ENCODE results near the gene ADGRB3. TPM values are rescaled to one million over a fixed set of nuclear protein-coding genes. Genes with fewer than 3 reads are reported as not detected.

ADGRB3 gene
- total and polyA plus RNA-seq, 2 donors (not counting 1 experiment from before 2014, with no cell fraction given) = not detected

DNA sequence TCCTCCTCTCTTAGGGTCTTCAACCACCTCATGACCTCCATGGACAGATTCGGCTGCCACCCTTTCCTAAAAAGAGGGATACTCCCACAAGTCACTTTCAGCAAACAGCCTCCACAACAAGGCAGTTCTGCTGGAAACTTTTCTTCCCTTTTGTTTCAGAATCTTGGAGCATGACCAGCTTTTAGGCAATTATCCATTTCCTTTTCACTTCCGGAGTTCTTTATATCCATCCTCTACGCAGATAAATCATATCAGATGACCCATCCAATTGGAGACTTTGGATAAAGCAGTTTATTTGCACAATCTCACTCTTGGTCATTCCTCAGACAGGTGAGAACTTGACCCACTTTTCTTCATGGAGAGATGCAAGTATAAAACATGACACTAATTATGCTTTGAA, 763.2 kb downstream of the ADGRB3 start:
- H3K4me1 Mint-ChIP-seq = no peaks in the 10 kb centered on the region
- Histone ChIP-seq H3K4me3 (ENCODE audit: control extremely low read depth in 1 of 5, extremely low read depth in 1 of 5, insufficient read depth in 1 of 5, low read depth in 2 of 5, low read length in 4 of 5) (no peak overlapping the region), H3K9ac (ENCODE audit: low read length) (no peak overlapping the region), H3K4me2 (replicated peaks; ENCODE audit: low read depth, low read length, poor library complexity, severe bottlenecking) (no peak overlapping the region), H4K20me1 (ENCODE audit: control insufficient read depth, insufficient read depth, low read length, poor library complexity, severe bottlenecking) (no peaks in the 10 kb centered on the region), H3K9me3 (ENCODE audit: control extremely low read depth in 1 of 3, control insufficient read depth in 2 of 3, insufficient read depth in 1 of 3, low read length in 2 of 3) (no peaks in the 10 kb centered on the region), H3K27me3 (replicated peaks in 1 of 4; ENCODE audit: control extremely low read depth in 1 of 4, control insufficient read depth in 3 of 4, insufficient read depth in 4 of 4, low read length in 3 of 4) (no peaks in the 10 kb centered on the region), H3K36me3 (replicated peaks in 1 of 2; ENCODE audit: control extremely low read depth in 1 of 2, control insufficient read depth in 1 of 2, extremely low read depth in 1 of 2, insufficient read depth in 2 of 2, low read length in 1 of 2) (no peaks in the 10 kb centered on the region), H3K4me1 (ENCODE audit: control insufficient read depth in 2 of 2, insufficient read depth in 2 of 2, low read length in 2 of 2) (no peaks in the 10 kb centered on the region), H2AFZ (ENCODE audit: insufficient read depth, low read depth, low read length, poor library complexity, severe bottlenecking) (no peak overlapping the region), H3K27ac (ENCODE audit: low read length in 2 of 2) (no peak overlapping the region), H3K79me2 (ENCODE audit: control insufficient read depth, insufficient read depth, low read length) (no peaks in the 10 kb centered on the region)
- POLR2A ChIA-PET = no interaction called here
- DNase-seq = no peak
- H3K4me3 Mint-ChIP-seq = no peak overlapping the region
- intact Hi-C loops (cut with micrococcal nuclease) = no loop called here
- H3K27me3 Mint-ChIP-seq = no peaks in the 10 kb centered on the region
- no peak for ATAC-seq (ENCODE audit: low read depth)
- CTCF ChIA-PET = no interaction called here
- TF ChIP-seq, protein P1, sequence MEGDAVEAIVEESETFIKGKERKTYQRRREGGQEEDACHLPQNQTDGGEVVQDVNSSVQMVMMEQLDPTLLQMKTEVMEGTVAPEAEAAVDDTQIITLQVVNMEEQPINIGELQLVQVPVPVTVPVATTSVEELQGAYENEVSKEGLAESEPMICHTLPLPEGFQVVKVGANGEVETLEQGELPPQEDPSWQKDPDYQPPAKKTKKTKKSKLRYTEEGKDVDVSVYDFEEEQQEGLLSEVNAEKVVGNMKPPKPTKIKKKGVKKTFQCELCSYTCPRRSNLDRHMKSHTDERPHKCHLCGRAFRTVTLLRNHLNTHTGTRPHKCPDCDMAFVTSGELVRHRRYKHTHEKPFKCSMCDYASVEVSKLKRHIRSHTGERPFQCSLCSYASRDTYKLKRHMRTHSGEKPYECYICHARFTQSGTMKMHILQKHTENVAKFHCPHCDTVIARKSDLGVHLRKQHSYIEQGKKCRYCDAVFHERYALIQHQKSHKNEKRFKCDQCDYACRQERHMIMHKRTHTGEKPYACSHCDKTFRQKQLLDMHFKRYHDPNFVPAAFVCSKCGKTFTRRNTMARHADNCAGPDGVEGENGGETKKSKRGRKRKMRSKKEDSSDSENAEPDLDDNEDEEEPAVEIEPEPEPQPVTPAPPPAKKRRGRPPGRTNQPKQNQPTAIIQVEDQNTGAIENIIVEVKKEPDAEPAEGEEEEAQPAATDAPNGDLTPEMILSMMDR (IDR thresholded peaks at IDR 0.05) = no peak
- TF ChIP-seq EZH2 (IDR thresholded peaks at IDR 0.05; ENCODE audit: borderline replicate concordance, insufficient read depth, low read depth, low read length, poor library complexity, severe bottlenecking) = no peak
- 92% methylated on average over 1 of the region's 3 CpGs for WGBS (ENCODE audit: insufficient coverage)
- no peak overlapping the region for H3K27ac Mint-ChIP-seq
- H3K9me3 Mint-ChIP-seq (ENCODE audit: insufficient read depth) = no peaks in the 10 kb centered on the region

DNA sequence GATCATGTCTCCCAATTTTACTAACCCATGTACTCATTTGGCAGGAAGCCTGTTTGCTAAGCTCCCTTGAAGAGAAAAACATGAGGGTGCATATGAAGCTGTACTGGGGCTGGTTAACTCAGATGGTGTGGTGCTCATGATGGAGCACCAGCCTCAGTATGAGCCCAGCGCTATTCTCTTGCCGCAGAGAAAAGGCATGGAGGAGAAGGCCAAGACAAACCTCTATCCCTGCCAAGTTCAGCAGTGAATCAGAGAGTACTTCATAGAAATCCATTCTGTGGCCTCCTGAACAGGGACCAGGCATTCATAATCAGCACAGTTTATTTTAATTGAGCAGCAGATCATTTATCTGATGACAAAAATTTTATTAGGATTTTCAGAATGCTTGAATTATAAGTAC, 763.6 kb downstream of the ADGRB3 start:
- Mint-ChIP-seq H3K4me1 (no peaks in the 10 kb centered on the region), H3K27me3 (no peaks in the 10 kb centered on the region), H3K9me3 (ENCODE audit: insufficient read depth) (no peaks in the 10 kb centered on the region), H3K4me3 (no peak overlapping the region), H3K27ac (no peak overlapping the region)
- H3K9me3 ChIP-seq (ENCODE audit: control extremely low read depth in 1 of 3, control insufficient read depth in 2 of 3, insufficient read depth in 1 of 3, low read length in 2 of 3) = no peaks in the 10 kb centered on the region
- H2AFZ ChIP-seq (ENCODE audit: insufficient read depth, low read depth, low read length, poor library complexity, severe bottlenecking) = no peak overlapping the region
- no peaks in the 10 kb centered on the region for H3K79me2 ChIP-seq (ENCODE audit: control insufficient read depth, insufficient read depth, low read length)
- TF ChIP-seq EZH2 (IDR thresholded peaks at IDR 0.05; ENCODE audit: borderline replicate concordance, insufficient read depth, low read depth, low read length, poor library complexity, severe bottlenecking) = no peak
- TF ChIP-seq, protein P1 (IDR thresholded peaks at IDR 0.05) = no peak
- no peak overlapping the region for H3K4me2 ChIP-seq (replicated peaks; ENCODE audit: low read depth, low read length, poor library complexity, severe bottlenecking)
- ChIA-PET POLR2A (no interaction called here), CTCF (no interaction called here)
- H3K36me3 ChIP-seq (replicated peaks in 1 of 2; ENCODE audit: control extremely low read depth in 1 of 2, control insufficient read depth in 1 of 2, extremely low read depth in 1 of 2, insufficient read depth in 2 of 2, low read length in 1 of 2) = no peaks in the 10 kb centered on the region
- no peaks in the 10 kb centered on the region for H3K4me1 ChIP-seq (ENCODE audit: control insufficient read depth in 2 of 2, insufficient read depth in 2 of 2, low read length in 2 of 2)
- no peak overlapping the region for H3K9ac ChIP-seq (ENCODE audit: low read length)
- no peak for DNase-seq
- no peaks in the 10 kb centered on the region for H3K27me3 ChIP-seq (replicated peaks in 1 of 4; ENCODE audit: control extremely low read depth in 1 of 4, control insufficient read depth in 3 of 4, insufficient read depth in 4 of 4, low read length in 3 of 4)
- intact Hi-C loops (cut with micrococcal nuclease) = no loop called here
- WGBS (ENCODE audit: insufficient coverage) = no CpG with 5 or more reads among the region's 2 CpGs
- no peak overlapping the region for H3K4me3 ChIP-seq (ENCODE audit: control extremely low read depth in 1 of 5, extremely low read depth in 1 of 5, insufficient read depth in 1 of 5, low read depth in 2 of 5, low read length in 4 of 5)
- no peak overlapping the region for H3K27ac ChIP-seq (ENCODE audit: low read length in 2 of 2)
- ATAC-seq (ENCODE audit: low read depth) = no peak
- H4K20me1 ChIP-seq (ENCODE audit: control insufficient read depth, insufficient read depth, low read length, poor library complexity, severe bottlenecking) = no peaks in the 10 kb centered on the region
